GM12864 (cell line): ENCODE data around the gene MLH3.

Experiments
- DNase-seq: peaks from one replicate; pipeline ENCODE4 v3.0.0-alpha.2; 2011; ENCODE audit warnings: low read depth
- H3K4me3 ChIP-seq: 2 replicates; pipeline ENCODE4 v1.5.1; 2011; ENCODE audit warnings: mild to moderate bottlenecking, low read depth, low read length, control low read depth
- CTCF ChIP-seq: IDR thresholded peaks from 2 replicates; pipeline ENCODE4 v1.5.1; 2011; ENCODE audit warnings: low read depth, mild to moderate bottlenecking, moderate library complexity, low read length, control low read depth, inconsistent platforms; ENCODE audit errors: missing control alignments

Gene MLH3

GRCh38 chr14:75091251-75091650 lies 40.0 kb upstream of the MLH3 start:
- no peak overlapping the region for H3K4me3 ChIP-seq
- TF ChIP-seq CTCF = no peak
- no peak for DNase-seq

- DNase-seq = no peak
- TF ChIP-seq CTCF = no peak
- no peak overlapping the region for H3K4me3 ChIP-seq
These were observed 39.1 kb upstream of the MLH3 start for GRCh38 chr14:75090353-75090752.

GRCh38 chr14:75088566-75089373 lies 37.5 kb upstream of the MLH3 start:
- DNase-seq = no peak
- TF ChIP-seq CTCF = peak; percentile 68
- H3K4me3 ChIP-seq = no peak overlapping the region

- TF ChIP-seq CTCF = no peak
These were observed 36.9 kb upstream of the MLH3 start for GRCh38 chr14:75088153-75088552.

GRCh38 chr14:75084513-75084912 lies 33.2 kb upstream of the MLH3 start:
- no peak for TF ChIP-seq CTCF
- no peak for DNase-seq
- H3K4me3 ChIP-seq = no peak overlapping the region

More at GRCh38 chr14:75088153-75088552, 36.9 kb upstream of the MLH3 start:
- no peak overlapping the region for H3K4me3 ChIP-seq
- DNase-seq = no peak

GRCh38 chr14:75083271-75083670 lies 32.0 kb upstream of the MLH3 start:
- no peak for DNase-seq
- no peak for TF ChIP-seq CTCF
- H3K4me3 ChIP-seq = no peak overlapping the region
